Astrocyte of the cerebellum (primary cell): ENCODE data around the gene NHERF1.
A peak's percentile ranks its signal among the peaks of the same experiment; 100 is the strongest.

Source experiments
- DNase-seq: peaks from one replicate; pipeline ENCODE4 v3.0.0-alpha.2; 2011; ENCODE audit warnings: low read depth
- H3K4me3 ChIP-seq: 2 replicates; pipeline ENCODE4 v1.5.1; 2011; ENCODE audit warnings: mild to moderate bottlenecking, low read depth, low read length, moderate library complexity
- CTCF ChIP-seq: IDR thresholded peaks from 2 replicates; pipeline ENCODE4 v1.5.1; 2012; ENCODE audit warnings: low read length, low read depth, moderate library complexity, mild to moderate bottlenecking; ENCODE audit errors: missing control alignments
- in situ Hi-C: cut with HindIII; loops from 2 replicates; pipeline ENCODE4 v1.10.0; 2017; ENCODE audit warnings: low sequenced_read_pairs

The NHERF1 gene

GRCh38 chr17:74773414-74773813 lies 25.0 kb downstream of the NHERF1 start:
- no peak overlapping the region for H3K4me3 ChIP-seq
- no peak for DNase-seq
- no peak for TF ChIP-seq CTCF
- in situ Hi-C loops, result no loop called here

- DNase-seq, result no peak
- no peak overlapping the region for H3K4me3 ChIP-seq
Observed at GRCh38 chr17:74773871-74774286, 25.5 kb downstream of the NHERF1 start.

GRCh38 chr17:74775409-74776043 lies 27.1 kb downstream of the NHERF1 start:
- TF ChIP-seq CTCF, result no peak
- no peak for DNase-seq
- peak overlapping the region; percentile 70 for H3K4me3 ChIP-seq
- in situ Hi-C loops, result no loop called here

More at GRCh38 chr17:74773871-74774286, 25.5 kb downstream of the NHERF1 start:
- in situ Hi-C loops, result no loop called here
- no peak for TF ChIP-seq CTCF

- peak within 1 kb of the TSS; percentile 70 for H3K4me3 ChIP-seq
- in situ Hi-C loops, result no loop called here
- TF ChIP-seq CTCF, result no peak
- peak; percentile 79 for DNase-seq
Observed at GRCh38 chr17:74776044-74776962, 27.9 kb downstream of the NHERF1 start, which contains the start of gene NAT9. TSS of gene NAT9 (minus strand) at chr17:74776345. CDS start at chr17:74775698, 647 bp downstream.

GRCh38 chr17:74776990-74777389 lies 28.6 kb downstream of the NHERF1 start:
- H3K4me3 ChIP-seq, result peak overlapping the region; percentile 70
- DNase-seq, result no peak
- TF ChIP-seq CTCF, result no peak
- in situ Hi-C loops, result no loop called here

- H3K4me3 ChIP-seq, result no peak overlapping the region
- no peak for TF ChIP-seq CTCF
- DNase-seq, result no peak
- in situ Hi-C loops, result no loop called here
Observed at GRCh38 chr17:74777901-74778515, 29.6 kb downstream of the NHERF1 start.
